PC-3 (cell line): ENCODE results near the gene ACTMAP. TPM values are rescaled to one million over a fixed set of nuclear protein-coding genes. Genes with fewer than 3 reads are reported as not detected.

ENCODE experiments used
- ATAC-seq: fragments of 200-7000 bp; cut with Tn5 transposase; 2 replicates; pipeline ENCODE4 v1.9.1; 2020; ENCODE audit warnings: mild to moderate bottlenecking, moderate library complexity
- BruUV-seq: library from RNA; stranded (reverse); fragments of 400-500 nt; replicated peaks from 2 replicates; lab custom pipeline; 2021; lab: Mats Ljungman, UMichigan
- CTCF ChIA-PET: fragments of 300-600 bp; sonication (Branson Sonifier 250); formaldehyde crosslinking; loops from one replicate; lab custom pipeline; 2022; ENCODE audit warnings: antibody characterized with exemption; lab: Charles Lee
- POLR2A ChIA-PET: fragments of 300-600 bp; sonication (Branson Sonifier 250); formaldehyde crosslinking; loops from one replicate; lab custom pipeline; 2022; ENCODE audit warnings: antibody characterized with exemption; ENCODE audit not compliant: unreplicated experiment; lab: Charles Lee
- DNase-seq: peaks from one replicate; pipeline ENCODE4 v3.0.0-alpha.2; 2015
- H2AFZ ChIP-seq: fragments of 300-600 bp; sonication (generic); 2 replicates; pipeline ENCODE4 v1.6.0; 2016; ENCODE audit warnings: antibody characterized with exemption, low read length
- H3F3A ChIP-seq: fragments of 300-600 bp; sonication (generic); one replicate; pipeline ENCODE4 v1.6.0; 2017; ENCODE audit warnings: antibody characterized with exemption, low read length, control low read depth, mild to moderate bottlenecking; ENCODE audit not compliant: unreplicated experiment
- H3K27ac ChIP-seq: fragments of 300-600 bp; sonication (generic); 2 replicates; pipeline ENCODE4 v1.5.1; 2016; ENCODE audit warnings: mild to moderate bottlenecking, low read length
- H3K27me3 ChIP-seq: fragments of 300-600 bp; sonication (generic); 2 replicates; pipeline ENCODE4 v1.6.1; 2016; ENCODE audit warnings: low read length, mixed read lengths
- H3K36me3 ChIP-seq: fragments of 300-600 bp; sonication (generic); 2 replicates; pipeline ENCODE4 v1.6.1; 2016; ENCODE audit warnings: low read depth, mixed run types, low read length, mixed read lengths
- H3K4me1 ChIP-seq: fragments of 300-600 bp; sonication (generic); 2 replicates; pipeline ENCODE4 v1.5.1; 2016; ENCODE audit warnings: low read length; ENCODE audit not compliant: insufficient read depth
- H3K4me2 ChIP-seq: fragments of 300-600 bp; sonication (generic); 2 replicates; pipeline ENCODE4 v1.6.0; 2016; ENCODE audit warnings: low read length
- H3K4me3 ChIP-seq: fragments of 300-600 bp; sonication (generic); 2 replicates; pipeline ENCODE4 v1.5.1; 2016; ENCODE audit warnings: mild to moderate bottlenecking, low read length, mixed read lengths
- H3K79me2 ChIP-seq: fragments of 300-600 bp; sonication (generic); 2 replicates; pipeline ENCODE4 v1.6.1; 2017; ENCODE audit warnings: low read length, mixed read lengths
- H3K9ac ChIP-seq: fragments of 300-600 bp; sonication (generic); 2 replicates; pipeline ENCODE4 v1.6.0; 2016; ENCODE audit warnings: mild to moderate bottlenecking, low read length
- H3K9me2 ChIP-seq: fragments of 300-600 bp; sonication (generic); replicated peaks from 2 replicates; pipeline ENCODE4 v1.6.1; 2016; ENCODE audit warnings: mixed run types, low read length, mixed read lengths
- H3K9me3 ChIP-seq: fragments of 300-600 bp; sonication (generic); 2 replicates; pipeline ENCODE4 v1.6.1; 2016; ENCODE audit warnings: low read length, mixed read lengths
- H4K20me1 ChIP-seq: fragments of 300-600 bp; sonication (generic); 2 replicates; pipeline ENCODE4 v1.6.1; 2016; ENCODE audit warnings: low read length, mixed read lengths
- CTCF ChIP-seq: fragments of 300-600 bp; sonication (generic); conservative IDR thresholded peaks from 2 replicates; pipeline ENCODE4 v1.5.1; 2017; ENCODE audit warnings: antibody characterized with exemption, low read depth, mild to moderate bottlenecking, low read length
- EZH2 ChIP-seq: fragments of 300-600 bp; sonication (generic); IDR thresholded peaks from one replicate; pipeline ENCODE4 v1.6.1; 2017; ENCODE audit warnings: antibody characterized with exemption, mild to moderate bottlenecking, low read length; ENCODE audit not compliant: unreplicated experiment
- EZH2phosphoT487 ChIP-seq: fragments of 300-600 bp; sonication (generic); IDR thresholded peaks from 2 replicates; pipeline ENCODE4 v1.6.1; 2018; ENCODE audit warnings: mild to moderate bottlenecking, antibody characterized with exemption, low read length, borderline replicate concordance
- intact Hi-C: fragments of 100-400 bp; cut with micrococcal nuclease; formaldehyde crosslinking; loops from 2 replicates; pipeline ENCODE4 v1.9.0; 2023
- total RNA-seq: library from RNA; depleted of rRNA; stranded (reverse); fragments of >200 nt; gene quantifications from 2 replicates; pipeline ENCODE4 v1.2.3, GENCODE V29; 2014

Gene ACTMAP
- total RNA-seq, 1 experiment from 2014 or later: 0.40 TPM

GRCh38 chr19:40724855-40725254, 25.4 kb downstream of the ACTMAP start:
- Histone ChIP-seq H3F3A (no peaks in the 10 kb centered on the region), H3K9me3 (no peaks in the 10 kb centered on the region), H2AFZ (no peak overlapping the region), H3K9ac (no peak overlapping the region), H3K4me3 (no peak overlapping the region), H3K4me1 (peaks cover 16% of the 10 kb centered on the region), H3K79me2 (peaks cover 45% of the 10 kb centered on the region), H3K4me2 (no peak overlapping the region), H4K20me1 (peaks cover 8% of the 10 kb centered on the region), H3K36me3 (peaks cover 17% of the 10 kb centered on the region; the same call in 1 of the 2 replicates), H3K9me2 (no peaks in the 10 kb centered on the region), H3K27ac (no peak overlapping the region), H3K27me3 (no peaks in the 10 kb centered on the region)
- ATAC-seq (no peak), DNase-seq (no peak)
- CTCF ChIA-PET: no interaction called here
- POLR2A ChIA-PET: no interaction called here
- intact Hi-C loops: no loop called here
- no TSS peak for BruUV-seq
- no peak for TF ChIP-seq EZH2phosphoT487

GRCh38 chr19:40724315-40724714, 26.0 kb downstream of the ACTMAP start:
- Histone ChIP-seq H2AFZ (no peak overlapping the region), H3K4me2 (no peak overlapping the region), H3K9me3 (no peaks in the 10 kb centered on the region), H4K20me1 (peaks cover 13% of the 10 kb centered on the region), H3K27me3 (no peaks in the 10 kb centered on the region), H3K36me3 (peaks cover 17% of the 10 kb centered on the region; the same call in 1 of the 2 replicates), H3K4me1 (peaks cover 21% of the 10 kb centered on the region), H3K9ac (no peak overlapping the region), H3K79me2 (peaks cover 50% of the 10 kb centered on the region), H3K9me2 (no peaks in the 10 kb centered on the region), H3F3A (no peaks in the 10 kb centered on the region), H3K4me3 (no peak overlapping the region), H3K27ac (no peak overlapping the region)
- intact Hi-C loops: no loop called here
- ChIA-PET CTCF (no interaction called here), POLR2A (no interaction called here)
- TF ChIP-seq EZH2 (no peak), EZH2phosphoT487 (no peak), CTCF (no peak)
- no TSS peak for BruUV-seq
- no peak for ATAC-seq
- DNase-seq: no peak

GRCh38 chr19:40723661-40724254, 26.5 kb downstream of the ACTMAP start:
- TF ChIP-seq CTCF (no peak), EZH2 (no peak), EZH2phosphoT487 (no peak)
- POLR2A ChIA-PET: no interaction called here
- no peaks in the 10 kb centered on the region for H3K9me2 ChIP-seq

More at GRCh38 chr19:40723661-40724254, 26.5 kb downstream of the ACTMAP start:
- Histone ChIP-seq H2AFZ (no peak overlapping the region), H3K36me3 (peaks cover 17% of the 10 kb centered on the region; the same call in 1 of the 2 replicates), H3K27me3 (no peaks in the 10 kb centered on the region), H3K79me2 (peaks cover 56% of the 10 kb centered on the region), H4K20me1 (peaks cover 14% of the 10 kb centered on the region), H3K27ac (no peak overlapping the region), H3K9me3 (no peaks in the 10 kb centered on the region), H3K4me3 (no peak overlapping the region), H3K9ac (no peak overlapping the region), H3K4me1 (peaks cover 22% of the 10 kb centered on the region), H3K4me2 (no peak overlapping the region), H3F3A (no peaks in the 10 kb centered on the region)
- DNase-seq (no peak), ATAC-seq (no peak)
- CTCF ChIA-PET: no interaction called here
- no TSS peak for BruUV-seq
- intact Hi-C loops: no loop called here
